GM19025 (cell line): Measurements from ENCODE around the gene UPK1A.

Experiments used
- ATAC-seq: cut with Tn5 transposase; IDR thresholded peaks from one replicate; pipeline ENCODE4 v1.9.1; 2021; ENCODE audit warnings: mild to moderate bottlenecking, low read depth, moderate library complexity; ENCODE audit not compliant: unreplicated experiment

UPK1A gene

DNA sequence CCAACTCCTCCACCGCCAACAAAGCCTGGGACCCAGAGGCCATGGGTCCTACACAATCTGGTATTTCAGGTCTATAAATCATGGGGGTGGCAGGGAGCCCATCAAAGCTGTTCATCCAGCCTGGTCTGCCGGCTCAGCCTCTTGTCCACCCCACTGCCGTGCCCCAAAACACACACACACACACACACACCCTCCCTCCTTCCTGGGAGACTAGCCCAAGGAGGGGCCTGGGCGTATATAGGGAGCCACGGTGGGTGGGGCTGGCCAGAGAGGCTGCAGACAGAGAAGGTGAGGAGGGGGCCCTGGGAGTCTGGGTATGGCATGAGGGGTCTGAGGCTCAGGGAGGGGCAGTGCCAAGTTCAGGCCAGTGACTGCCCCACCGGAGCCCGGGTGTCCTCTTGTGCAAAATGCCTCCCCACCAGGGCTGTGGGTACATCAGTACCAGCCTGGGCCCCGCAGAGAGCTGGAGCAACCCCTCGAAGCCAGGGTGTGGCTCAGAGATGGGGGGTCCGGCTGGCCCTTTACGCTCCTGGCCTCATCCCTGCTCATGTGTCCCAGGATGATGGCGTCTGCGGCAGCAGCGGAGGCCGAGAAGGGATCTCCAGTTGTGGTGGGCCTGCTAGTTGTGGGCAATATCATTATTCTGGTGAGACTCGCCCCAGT, at the start of gene UPK1A:
TSS of gene UPK1A (plus strand) at position 267 of the 663 bp plus-strand sequence. CDS start at position 563, 296 bp downstream.
- ATAC-seq, result no peak

DNA sequence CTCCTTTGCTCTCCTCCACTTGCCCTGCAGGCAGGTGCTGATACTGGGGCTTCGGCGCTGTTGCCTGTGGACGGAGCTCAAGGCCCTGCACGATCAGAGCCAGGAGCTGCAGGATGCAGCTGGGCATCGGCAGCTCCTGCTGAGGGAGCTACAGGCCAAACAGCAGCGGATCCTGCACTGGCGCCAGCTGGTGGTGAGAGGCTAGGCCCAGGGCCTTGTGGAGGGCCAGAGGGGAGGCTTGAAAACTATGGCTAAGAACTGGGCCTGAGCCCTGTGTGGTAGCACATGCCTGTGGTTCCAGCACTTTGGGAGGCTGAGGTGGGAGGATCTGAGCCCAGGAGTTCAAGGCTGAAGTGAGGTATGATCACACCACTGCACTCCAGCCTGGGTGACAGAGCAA, 47.5 kb upstream of the UPK1A start:
- no peak for ATAC-seq

DNA sequence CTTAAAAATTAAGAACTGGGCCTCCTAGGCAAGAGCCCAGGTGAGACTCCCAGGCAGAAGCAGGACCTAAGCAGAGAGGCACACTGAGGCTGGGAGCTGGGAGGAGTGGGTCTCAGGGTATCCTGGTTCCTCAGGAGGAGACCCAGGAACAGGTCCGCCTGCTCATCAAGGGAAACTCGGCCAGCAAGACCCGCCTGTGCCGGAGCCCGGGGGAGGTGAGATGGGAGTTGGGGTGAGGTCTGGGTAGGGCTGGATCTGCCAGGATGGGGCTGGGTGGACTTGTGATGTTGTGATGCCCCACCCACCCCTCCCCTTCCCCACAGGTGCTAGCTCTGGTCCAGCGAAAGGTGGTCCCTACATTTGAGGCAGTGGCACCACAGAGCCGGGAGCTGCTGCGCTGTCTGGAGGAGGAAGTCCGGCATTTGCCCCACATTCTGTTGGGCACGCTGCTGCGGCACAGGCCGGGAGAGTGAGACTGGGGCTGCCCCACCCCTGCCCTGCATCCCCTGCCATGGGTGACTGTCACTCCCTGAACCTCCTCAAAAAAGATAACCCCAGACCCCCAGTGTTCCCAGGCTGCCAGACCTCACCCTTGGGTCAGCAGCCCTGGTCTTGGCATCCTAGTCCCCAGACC, 46.9 kb upstream of the UPK1A start:
- ATAC-seq, result no peak

DNA sequence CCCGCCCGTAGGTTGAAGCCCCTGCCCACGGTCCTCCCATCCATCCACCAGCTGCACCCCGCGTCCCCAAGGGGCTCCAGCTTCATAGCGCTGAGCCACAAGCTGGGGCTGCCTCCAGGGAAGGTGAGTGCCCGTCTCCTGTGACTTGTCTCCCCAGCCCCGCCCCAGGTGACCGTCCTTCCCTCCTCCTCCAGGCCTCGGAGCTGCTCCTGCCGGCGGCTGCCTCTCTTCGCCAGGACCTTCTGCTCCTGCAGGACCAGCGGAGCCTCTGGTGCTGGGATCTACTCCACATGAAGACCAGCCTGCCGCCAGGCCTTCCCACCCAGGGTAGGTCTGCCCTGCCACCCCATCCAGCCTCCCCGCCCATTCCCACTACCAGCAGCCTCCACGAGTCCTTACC, 46.3 kb upstream of the UPK1A start:
- no peak for ATAC-seq

DNA sequence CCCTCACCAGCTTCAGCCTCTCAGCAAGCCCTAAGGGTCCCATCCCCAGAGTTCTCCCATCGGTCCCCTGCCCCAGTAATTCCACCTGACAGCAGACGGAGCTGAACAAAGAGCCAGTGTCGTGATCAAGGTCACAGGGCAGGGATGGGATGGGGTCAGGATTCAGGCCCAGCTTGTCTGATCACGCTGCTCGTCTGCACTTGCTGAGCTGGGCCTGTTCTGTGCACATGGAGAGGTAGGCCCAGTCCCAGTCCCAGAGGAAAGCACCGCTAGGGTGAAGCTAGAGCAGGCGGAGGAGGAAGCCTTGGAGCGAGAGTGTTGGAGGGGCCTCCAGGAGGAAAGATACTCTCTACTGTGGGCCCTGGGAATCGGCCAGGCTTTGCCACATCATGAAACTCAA, 44.6 kb upstream of the UPK1A start:
- no peak for ATAC-seq

DNA sequence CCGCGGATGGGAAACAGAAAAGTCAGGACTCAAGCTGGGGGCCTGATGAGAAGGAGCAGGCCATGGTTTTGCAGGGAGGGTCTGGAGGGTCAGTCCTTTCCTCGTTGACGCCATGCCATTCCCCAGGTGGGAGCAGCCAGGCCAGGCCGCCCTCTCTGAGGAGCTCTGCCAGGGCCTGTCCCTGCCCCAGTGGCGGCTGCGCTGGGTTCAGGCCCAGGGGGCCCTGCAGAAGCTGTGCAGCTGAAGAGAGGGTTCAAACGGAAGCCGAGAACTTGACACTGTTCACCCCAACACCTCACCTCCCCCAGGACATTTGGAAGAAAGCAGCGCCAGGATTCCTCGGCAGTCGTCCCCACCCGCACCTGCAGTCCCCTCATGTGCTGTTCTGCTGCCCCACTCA, 43.6 kb upstream of the UPK1A start:
- ATAC-seq, result no peak

DNA sequence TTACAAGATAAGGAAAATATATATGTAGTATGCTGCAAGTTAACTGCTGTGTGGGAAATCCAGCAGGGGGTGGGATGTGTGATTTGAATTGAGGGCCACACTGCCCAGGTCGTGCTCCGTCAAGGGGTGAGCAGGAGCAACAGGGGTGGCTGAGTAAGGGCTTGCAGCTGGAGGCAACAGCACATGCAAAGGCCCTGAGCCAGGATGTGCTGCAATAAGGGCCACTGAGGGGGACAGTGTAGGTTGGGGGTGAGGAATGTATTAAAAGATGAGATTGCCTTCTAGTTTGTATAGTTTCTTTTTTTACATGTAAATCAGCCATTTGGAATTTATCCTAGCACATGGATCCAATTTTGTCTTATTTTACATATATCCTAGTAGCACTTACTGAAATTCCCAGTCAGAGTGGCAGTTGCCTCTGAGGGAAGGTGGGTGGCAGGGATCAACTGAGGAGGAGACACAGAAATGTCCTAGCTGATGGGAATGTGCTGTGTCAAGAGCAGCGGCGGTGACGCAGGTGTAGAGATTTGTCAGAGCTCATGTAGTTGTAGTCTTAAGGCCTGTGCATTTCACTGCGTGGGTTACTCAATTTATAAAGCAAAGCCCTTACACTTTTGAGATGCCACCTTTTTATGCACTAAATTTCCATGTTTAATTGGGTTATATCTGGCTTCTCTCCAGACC, 42.8 kb upstream of the UPK1A start:
- no peak for ATAC-seq

DNA sequence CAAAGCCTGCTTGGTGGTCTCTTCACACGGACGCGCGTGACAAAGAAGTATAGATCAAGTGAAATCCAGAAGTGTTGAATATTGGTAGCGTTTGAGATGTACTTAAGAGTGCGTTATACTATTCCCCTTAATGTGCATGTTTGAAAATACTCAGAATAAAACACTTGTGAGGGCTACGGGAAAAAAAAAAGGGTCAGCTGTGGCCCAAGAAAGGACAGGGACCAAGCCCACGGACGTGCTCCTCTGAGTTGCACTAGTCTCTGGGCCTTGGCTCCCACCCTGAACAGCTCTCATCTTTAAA, 38.1 kb upstream of the UPK1A start:
- no peak for ATAC-seq

DNA sequence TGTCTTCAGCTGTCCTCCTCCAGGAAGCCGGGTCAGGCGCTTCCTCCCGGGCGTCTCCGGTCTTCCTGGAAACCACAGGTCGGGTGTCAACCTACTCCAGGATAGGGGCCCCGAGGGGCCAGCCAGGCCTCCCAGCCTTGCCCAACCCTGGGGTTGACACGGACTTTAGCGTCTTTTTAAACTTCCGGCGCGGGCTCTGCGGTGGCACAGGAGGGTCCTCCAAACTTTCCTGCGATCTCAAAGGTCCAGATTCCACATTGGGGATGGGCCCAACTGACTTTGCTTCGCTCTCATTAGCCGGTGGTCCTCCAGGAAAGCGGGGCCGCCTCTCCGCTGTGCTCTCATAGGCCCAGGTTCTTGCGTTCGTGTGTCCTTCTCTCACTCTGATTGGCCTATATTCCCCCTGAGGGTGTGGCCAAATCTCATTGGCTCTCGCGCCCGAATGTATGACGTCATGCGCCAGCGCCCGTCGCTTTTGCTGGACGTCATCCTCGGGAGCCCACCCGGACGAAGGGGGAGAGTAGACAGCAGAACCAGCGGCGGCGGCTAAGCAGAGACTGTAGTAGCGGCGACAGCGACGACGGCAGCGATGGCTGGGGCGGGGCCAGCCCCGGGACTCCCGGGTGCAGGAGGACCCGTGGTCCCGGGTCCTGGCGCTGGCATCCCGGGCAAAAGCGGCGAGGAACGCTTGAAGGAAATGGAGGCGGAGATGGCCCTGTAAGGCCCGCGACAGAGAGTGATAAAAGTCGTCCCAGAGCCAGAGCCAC, 37.6 kb upstream of the UPK1A start, which contains the start of gene RBM42:
TSS of gene RBM42 (plus strand) at position 472 of the 767 bp plus-strand sequence. CDS start at position 590, 118 bp downstream.
- ATAC-seq, result peak; percentile 97

DNA sequence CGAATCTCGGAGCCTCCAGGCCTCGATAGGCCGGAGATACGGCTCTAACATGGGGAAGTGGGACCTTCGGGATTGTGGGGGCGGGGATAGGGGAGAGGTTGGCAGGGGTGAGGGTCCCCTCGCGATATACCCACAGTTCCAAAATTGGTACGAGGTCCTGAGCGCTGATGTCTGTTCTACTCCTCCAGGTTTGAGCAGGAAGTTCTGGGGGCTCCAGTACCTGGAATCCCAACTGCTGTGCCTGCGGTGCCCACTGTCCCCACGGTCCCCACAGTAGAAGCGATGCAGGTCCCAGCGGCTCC, 37.0 kb upstream of the UPK1A start:
- ATAC-seq, result no peak

DNA sequence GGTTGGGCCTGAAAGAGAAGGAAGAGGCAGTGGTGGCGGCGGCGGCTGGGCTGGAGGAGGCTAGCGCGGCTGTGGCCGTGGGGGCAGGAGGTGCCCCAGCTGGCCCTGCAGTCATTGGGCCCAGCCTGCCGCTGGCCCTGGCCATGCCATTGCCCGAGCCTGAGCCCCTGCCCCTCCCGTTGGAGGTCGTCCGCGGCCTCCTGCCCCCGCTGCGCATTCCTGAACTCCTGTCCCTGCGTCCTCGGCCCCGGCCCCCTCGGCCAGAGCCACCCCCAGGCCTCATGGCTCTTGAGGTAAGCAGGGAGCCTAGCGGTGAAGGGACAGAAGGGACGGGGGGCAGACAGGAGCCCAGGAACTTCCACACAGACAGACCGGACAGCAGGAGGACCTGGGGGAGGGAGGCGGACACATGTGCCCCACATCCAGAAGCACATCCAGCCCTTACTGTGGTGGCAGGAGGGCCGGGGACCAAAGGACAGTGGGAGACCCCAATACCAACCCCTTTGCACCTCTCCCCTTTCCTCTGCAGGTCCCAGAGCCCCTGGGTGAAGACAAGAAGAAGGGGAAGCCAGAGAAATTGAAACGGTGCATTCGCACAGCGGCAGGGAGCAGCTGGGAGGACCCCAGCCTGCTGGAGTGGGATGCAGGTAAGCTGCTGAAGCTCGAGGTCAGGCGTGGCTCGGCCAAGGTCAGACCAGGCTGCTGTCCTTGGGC, 32.4 kb upstream of the UPK1A start:
- no peak for ATAC-seq

DNA sequence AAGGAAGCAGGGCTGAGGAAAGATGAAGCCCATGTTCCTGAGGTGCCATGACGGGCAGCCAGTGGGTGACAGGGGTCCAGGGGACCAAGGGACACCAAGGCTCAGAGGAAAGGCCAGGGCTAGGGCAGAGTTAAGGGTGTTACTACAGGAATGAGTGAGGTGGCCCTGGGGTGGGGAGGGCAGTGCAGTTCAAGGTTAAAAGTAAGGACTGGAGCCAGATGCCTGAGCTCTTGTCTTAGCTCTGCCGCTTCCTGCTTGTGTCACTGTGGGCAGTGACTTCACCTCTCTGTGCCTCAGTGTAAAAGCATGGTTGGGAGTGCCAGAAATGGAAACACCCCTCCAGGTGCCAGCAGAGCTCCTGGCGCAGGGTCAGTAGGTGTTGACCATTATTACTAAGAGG, 29.7 kb upstream of the UPK1A start:
- ATAC-seq, result no peak

DNA sequence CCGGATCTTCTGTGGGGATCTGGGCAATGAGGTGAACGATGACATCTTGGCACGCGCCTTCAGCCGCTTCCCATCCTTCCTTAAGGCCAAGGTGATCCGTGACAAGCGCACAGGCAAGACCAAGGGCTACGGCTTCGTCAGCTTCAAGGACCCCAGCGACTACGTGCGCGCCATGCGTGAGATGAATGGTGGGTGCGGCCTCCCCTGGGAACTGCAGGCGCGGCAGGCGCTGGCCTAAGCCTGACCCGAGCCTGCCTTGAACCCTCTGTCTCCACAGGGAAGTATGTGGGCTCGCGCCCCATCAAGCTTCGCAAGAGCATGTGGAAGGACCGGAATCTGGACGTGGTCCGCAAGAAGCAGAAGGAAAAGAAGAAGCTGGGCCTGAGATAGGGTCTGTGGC, 29.2 kb upstream of the UPK1A start:
- ATAC-seq, result no peak

DNA sequence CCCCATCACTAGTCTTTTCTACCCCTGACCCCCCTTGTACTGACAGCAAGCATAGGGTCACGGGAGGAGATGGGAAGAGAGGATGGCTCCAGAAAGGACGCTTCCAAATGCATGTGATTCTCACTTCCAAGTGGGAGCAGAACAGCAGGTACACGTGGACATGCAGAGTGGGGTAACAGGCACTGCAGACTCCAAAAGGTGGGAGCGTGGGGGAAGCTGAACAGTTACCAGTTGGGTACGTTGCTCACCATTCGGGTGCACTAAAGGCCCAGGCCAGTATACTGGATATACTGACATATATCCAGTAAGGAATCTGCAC, 27.0 kb upstream of the UPK1A start:
- no peak for ATAC-seq

DNA sequence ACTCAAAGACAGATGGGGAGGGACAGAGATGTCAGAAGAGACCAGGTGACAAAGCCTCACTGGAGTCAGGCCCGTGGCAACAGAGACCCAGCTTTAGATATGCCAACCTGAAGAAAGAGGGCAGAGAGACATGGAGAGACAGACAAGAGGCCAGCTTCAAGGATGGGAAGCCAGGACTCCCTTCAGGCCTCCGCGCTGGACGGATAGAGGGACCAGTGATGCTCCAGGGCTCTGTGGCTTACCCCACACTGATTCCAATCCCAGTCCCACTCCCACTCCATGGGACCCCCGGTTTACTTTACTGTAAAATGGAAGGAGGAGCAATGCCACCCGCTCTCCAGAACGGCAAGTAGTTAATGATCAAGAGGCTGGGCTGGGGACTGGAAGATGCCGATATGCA, 26.5 kb upstream of the UPK1A start:
- no peak for ATAC-seq

DNA sequence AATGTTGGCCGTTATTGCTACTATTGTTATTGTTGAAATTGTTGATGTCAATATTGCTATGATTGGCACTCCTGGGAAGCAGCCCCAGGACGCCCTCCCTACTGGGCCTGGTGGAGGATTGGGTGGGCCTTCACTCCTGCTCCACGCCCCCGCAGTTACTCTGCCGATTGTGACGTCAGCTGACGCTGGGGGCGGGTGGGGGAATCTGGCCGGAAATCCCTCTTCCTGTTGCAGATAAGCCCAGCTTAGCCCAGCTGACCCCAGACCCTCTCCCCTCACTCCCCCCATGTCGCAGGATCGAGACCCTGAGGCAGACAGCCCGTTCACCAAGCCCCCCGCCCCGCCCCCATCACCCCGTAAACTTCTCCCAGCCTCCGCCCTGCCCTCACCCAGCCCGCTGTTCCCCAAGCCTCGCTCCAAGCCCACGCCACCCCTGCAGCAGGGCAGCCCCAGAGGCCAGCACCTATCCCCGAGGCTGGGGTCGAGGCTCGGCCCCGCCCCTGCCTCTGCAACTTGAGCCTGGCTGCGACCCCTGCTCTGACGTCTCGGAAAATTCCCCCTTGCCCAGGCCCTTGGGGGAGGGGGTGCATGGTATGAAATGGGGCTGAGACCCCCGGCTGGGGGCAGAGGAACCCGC, 24.7 kb upstream of the UPK1A start, which contains the start of gene ETV2:
TSS of gene ETV2 (plus strand) at position 231 of the 637 bp plus-strand sequence. CDS start 716 bp downstream, outside the sequence.
- ATAC-seq, result no peak

DNA sequence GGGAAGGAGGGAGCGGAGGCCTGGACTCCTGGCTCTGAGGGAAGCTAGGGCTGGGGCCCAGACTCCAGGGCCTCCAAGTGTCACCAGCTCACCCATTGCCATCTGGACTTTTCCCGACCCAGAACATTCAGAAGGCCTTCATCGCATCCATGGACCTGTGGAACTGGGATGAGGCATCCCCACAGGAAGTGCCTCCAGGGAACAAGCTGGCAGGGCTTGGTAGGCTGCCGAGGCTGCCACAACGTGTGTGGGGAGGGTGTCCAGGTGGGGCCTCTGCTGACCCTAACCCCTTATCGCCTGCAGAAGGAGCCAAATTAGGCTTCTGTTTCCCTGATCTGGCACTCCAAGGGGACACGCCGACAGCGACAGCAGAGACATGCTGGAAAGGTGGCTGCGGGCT, 24.0 kb upstream of the UPK1A start:
- no peak for ATAC-seq

DNA sequence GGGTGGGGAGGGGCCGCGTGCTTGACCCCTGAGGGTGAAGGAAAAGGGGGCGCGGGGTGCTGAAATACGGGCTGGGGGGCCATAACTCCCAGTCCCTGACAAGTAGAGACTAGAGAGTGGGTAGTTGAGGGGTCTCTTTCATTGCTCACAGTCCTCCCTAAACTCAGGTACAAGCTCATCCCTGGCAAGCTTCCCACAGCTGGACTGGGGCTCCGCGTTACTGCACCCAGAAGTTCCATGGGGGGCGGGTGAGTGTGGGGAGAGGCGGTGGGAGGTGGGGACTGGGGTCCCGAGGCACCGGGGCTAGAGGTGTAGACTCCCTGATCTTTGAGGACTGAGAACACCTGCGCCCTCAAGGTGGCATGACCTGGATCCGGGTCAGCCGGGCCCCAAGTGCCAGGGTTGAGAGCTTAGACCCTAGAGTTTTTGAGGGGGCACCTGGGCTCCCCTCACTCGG, 23.5 kb upstream of the UPK1A start:
- ATAC-seq, result no peak

DNA sequence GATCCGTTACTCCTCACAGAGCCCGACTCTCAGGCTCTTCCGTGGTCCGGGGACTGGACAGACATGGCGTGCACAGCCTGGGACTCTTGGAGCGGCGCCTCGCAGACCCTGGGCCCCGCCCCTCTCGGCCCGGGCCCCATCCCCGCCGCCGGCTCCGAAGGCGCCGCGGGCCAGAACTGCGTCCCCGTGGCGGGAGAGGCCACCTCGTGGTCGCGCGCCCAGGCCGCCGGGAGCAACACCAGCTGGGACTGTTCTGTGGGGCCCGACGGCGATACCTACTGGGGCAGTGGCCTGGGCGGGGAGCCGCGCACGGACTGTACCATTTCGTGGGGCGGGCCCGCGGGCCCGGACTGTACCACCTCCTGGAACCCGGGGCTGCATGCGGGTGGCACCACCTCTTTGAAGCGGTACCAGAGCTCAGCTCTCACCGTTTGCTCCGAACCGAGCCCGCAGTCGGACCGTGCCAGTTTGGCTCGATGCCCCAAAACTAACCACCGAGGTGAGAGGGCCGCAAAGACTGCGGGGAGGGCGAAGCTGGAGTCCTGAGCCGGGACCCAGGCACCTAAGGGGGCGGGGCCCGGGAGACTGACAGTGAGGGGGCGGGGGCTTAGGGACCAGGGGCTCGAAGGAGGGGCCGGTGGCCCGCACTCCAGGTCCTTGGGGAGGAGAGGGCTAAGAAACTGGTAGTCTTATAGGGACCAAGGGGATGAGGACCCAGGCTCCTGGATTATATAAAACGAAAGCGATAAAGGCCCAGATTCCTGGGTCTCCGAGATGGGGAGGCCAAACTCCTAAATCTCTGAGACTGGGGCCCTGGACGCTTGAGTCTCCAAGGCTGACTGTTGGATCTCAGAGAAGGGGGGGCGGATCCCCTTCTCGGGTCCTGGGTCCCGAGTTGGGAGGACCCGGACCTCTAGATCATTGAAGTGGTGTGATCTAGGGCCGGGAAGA, 22.8 kb upstream of the UPK1A start:
- peak; percentile 35 for ATAC-seq
